Measurements from ENCODE around the gene LCMT2.

LCMT2 gene

GRCh38 chr15:43330780-43331087, 361 bp upstream of the LCMT2 start:
- Histone ChIP-seq H3K4me3 (ENCODE audit: low read depth, low read length) (peak overlapping the region; percentile 88), H3K36me3 (ENCODE audit: control insufficient read depth, insufficient read depth, low read length) (no peaks in the 10 kb centered on the region), H3K9ac (ENCODE audit: low read depth, low read length) (peak overlapping the region; percentile 95), H3K27me3 (ENCODE audit: control insufficient read depth, insufficient read depth, low read length) (peaks cover under 1% of the 10 kb centered on the region), H3K9me3 (ENCODE audit: control insufficient read depth, insufficient read depth, low read length) (no peaks in the 10 kb centered on the region), H3K4me1 (ENCODE audit: control insufficient read depth, insufficient read depth, low read length) (peaks cover 3% of the 10 kb centered on the region)

GRCh38 chr15:43329217-43329959, 985 bp downstream of the LCMT2 start:
- Histone ChIP-seq H3K4me1 (ENCODE audit: control insufficient read depth, insufficient read depth, low read length) (peaks cover 3% of the 10 kb centered on the region), H3K9me3 (ENCODE audit: control insufficient read depth, insufficient read depth, low read length) (no peaks in the 10 kb centered on the region), H3K36me3 (ENCODE audit: control insufficient read depth, insufficient read depth, low read length) (no peaks in the 10 kb centered on the region), H3K27me3 (ENCODE audit: control insufficient read depth, insufficient read depth, low read length) (peaks cover 4% of the 10 kb centered on the region), H3K9ac (ENCODE audit: low read depth, low read length) (peak overlapping the region; percentile 95), H3K4me3 (ENCODE audit: low read depth, low read length) (peak overlapping the region; percentile 88)

- H3K4me1 ChIP-seq (ENCODE audit: control insufficient read depth, insufficient read depth, low read length) = no peaks in the 10 kb centered on the region
- no peaks in the 10 kb centered on the region for H3K36me3 ChIP-seq (ENCODE audit: control insufficient read depth, insufficient read depth, low read length)
- H3K9ac ChIP-seq (ENCODE audit: low read depth, low read length) = no peak overlapping the region
- no peaks in the 10 kb centered on the region for H3K9me3 ChIP-seq (ENCODE audit: control insufficient read depth, insufficient read depth, low read length)
- peaks cover 4% of the 10 kb centered on the region for H3K27me3 ChIP-seq (ENCODE audit: control insufficient read depth, insufficient read depth, low read length)
- H3K4me3 ChIP-seq (ENCODE audit: low read depth, low read length) = no peak overlapping the region
Observed at GRCh38 chr15:43325039-43325684, 5.2 kb downstream of the LCMT2 start.

GRCh38 chr15:43318990-43319771, 11.2 kb downstream of the LCMT2 start:
- H3K36me3 ChIP-seq (ENCODE audit: control insufficient read depth, insufficient read depth, low read length) = no peaks in the 10 kb centered on the region
- H3K9ac ChIP-seq (ENCODE audit: low read depth, low read length) = no peak overlapping the region
- no peaks in the 10 kb centered on the region for H3K9me3 ChIP-seq (ENCODE audit: control insufficient read depth, insufficient read depth, low read length)
- no peak overlapping the region for H3K4me3 ChIP-seq (ENCODE audit: low read depth, low read length)
- H3K27me3 ChIP-seq (ENCODE audit: control insufficient read depth, insufficient read depth, low read length) = peaks cover 4% of the 10 kb centered on the region
- H3K4me1 ChIP-seq (ENCODE audit: control insufficient read depth, insufficient read depth, low read length) = no peaks in the 10 kb centered on the region

GRCh38 chr15:43317566-43318184, 12.7 kb downstream of the LCMT2 start:
- no peaks in the 10 kb centered on the region for H3K36me3 ChIP-seq (ENCODE audit: control insufficient read depth, insufficient read depth, low read length)
- peaks cover 4% of the 10 kb centered on the region for H3K27me3 ChIP-seq (ENCODE audit: control insufficient read depth, insufficient read depth, low read length)
- no peak overlapping the region for H3K9ac ChIP-seq (ENCODE audit: low read depth, low read length)
- no peaks in the 10 kb centered on the region for H3K9me3 ChIP-seq (ENCODE audit: control insufficient read depth, insufficient read depth, low read length)
- H3K4me3 ChIP-seq (ENCODE audit: low read depth, low read length) = no peak overlapping the region
- H3K4me1 ChIP-seq (ENCODE audit: control insufficient read depth, insufficient read depth, low read length) = no peaks in the 10 kb centered on the region

GRCh38 chr15:43316971-43317346, 13.4 kb downstream of the LCMT2 start:
- Histone ChIP-seq H3K27me3 (ENCODE audit: control insufficient read depth, insufficient read depth, low read length) (peaks cover 4% of the 10 kb centered on the region), H3K36me3 (ENCODE audit: control insufficient read depth, insufficient read depth, low read length) (no peaks in the 10 kb centered on the region), H3K9ac (ENCODE audit: low read depth, low read length) (no peak overlapping the region), H3K9me3 (ENCODE audit: control insufficient read depth, insufficient read depth, low read length) (no peaks in the 10 kb centered on the region), H3K4me1 (ENCODE audit: control insufficient read depth, insufficient read depth, low read length) (no peaks in the 10 kb centered on the region), H3K4me3 (ENCODE audit: low read depth, low read length) (no peak overlapping the region)

- no peaks in the 10 kb centered on the region for H3K4me1 ChIP-seq (ENCODE audit: control insufficient read depth, insufficient read depth, low read length)
- no peak overlapping the region for H3K9ac ChIP-seq (ENCODE audit: low read depth, low read length)
- H3K36me3 ChIP-seq (ENCODE audit: control insufficient read depth, insufficient read depth, low read length) = no peaks in the 10 kb centered on the region
- H3K9me3 ChIP-seq (ENCODE audit: control insufficient read depth, insufficient read depth, low read length) = no peaks in the 10 kb centered on the region
- H3K4me3 ChIP-seq (ENCODE audit: low read depth, low read length) = no peak overlapping the region
- H3K27me3 ChIP-seq (ENCODE audit: control insufficient read depth, insufficient read depth, low read length) = peaks cover 4% of the 10 kb centered on the region
Observed at GRCh38 chr15:43316016-43316970, 14.1 kb downstream of the LCMT2 start.

GRCh38 chr15:43314171-43314570, 16.2 kb downstream of the LCMT2 start:
- Histone ChIP-seq H3K4me1 (ENCODE audit: control insufficient read depth, insufficient read depth, low read length) (no peaks in the 10 kb centered on the region), H3K9me3 (ENCODE audit: control insufficient read depth, insufficient read depth, low read length) (no peaks in the 10 kb centered on the region), H3K36me3 (ENCODE audit: control insufficient read depth, insufficient read depth, low read length) (no peaks in the 10 kb centered on the region), H3K27me3 (ENCODE audit: control insufficient read depth, insufficient read depth, low read length) (peaks cover 7% of the 10 kb centered on the region), H3K9ac (ENCODE audit: low read depth, low read length) (no peak overlapping the region), H3K4me3 (ENCODE audit: low read depth, low read length) (no peak overlapping the region)

- Histone ChIP-seq H3K4me1 (ENCODE audit: control insufficient read depth, insufficient read depth, low read length) (no peaks in the 10 kb centered on the region), H3K9me3 (ENCODE audit: control insufficient read depth, insufficient read depth, low read length) (no peaks in the 10 kb centered on the region), H3K36me3 (ENCODE audit: control insufficient read depth, insufficient read depth, low read length) (no peaks in the 10 kb centered on the region), H3K4me3 (ENCODE audit: low read depth, low read length) (no peak overlapping the region), H3K9ac (ENCODE audit: low read depth, low read length) (no peak overlapping the region), H3K27me3 (ENCODE audit: control insufficient read depth, insufficient read depth, low read length) (peaks cover 8% of the 10 kb centered on the region)
Observed at GRCh38 chr15:43312378-43312777, 18.0 kb downstream of the LCMT2 start.

- Histone ChIP-seq H3K36me3 (ENCODE audit: control insufficient read depth, insufficient read depth, low read length) (no peaks in the 10 kb centered on the region), H3K9ac (ENCODE audit: low read depth, low read length) (no peak within 1 kb of the TSS), H3K4me3 (ENCODE audit: low read depth, low read length) (no peak within 1 kb of the TSS), H3K9me3 (ENCODE audit: control insufficient read depth, insufficient read depth, low read length) (no peaks in the 10 kb centered on the region), H3K4me1 (ENCODE audit: control insufficient read depth, insufficient read depth, low read length) (no peaks in the 10 kb centered on the region), H3K27me3 (ENCODE audit: control insufficient read depth, insufficient read depth, low read length) (no peaks in the 10 kb centered on the region)
Observed at GRCh38 chr15:43302205-43302817, 28.1 kb downstream of the LCMT2 start, which contains the start of gene TGM7. Gene TGM7, minus strand, starts transcription at chr15:43302255.

Data from iPS-15b (cell line).